ENCODE results near the gene PLEKHA8.
A peak's percentile ranks its signal among the peaks of the same experiment; 100 is the strongest.
"Not testable (repeated sequence)": the region's sequence is repeated elsewhere in the genome, so short reads cannot be mapped to it uniquely, and the experiment has no call there.

PLEKHA8 gene

GRCh38 chr7:30083334-30083733 lies 55.1 kb downstream of the PLEKHA8 start:
- DNase-seq = no peak
- intact Hi-C loops (cut with DNase I) = no loop called here

- intact Hi-C loops (cut with DNase I) = no loop called here
- no peak for DNase-seq
These were observed 56.0 kb downstream of the PLEKHA8 start for GRCh38 chr7:30084212-30084611.

GRCh38 chr7:30086529-30086928 lies 58.3 kb downstream of the PLEKHA8 start:
- intact Hi-C loops (cut with DNase I) = no loop called here
- no peak for DNase-seq

GRCh38 chr7:30087371-30087770 lies 59.2 kb downstream of the PLEKHA8 start:
- intact Hi-C loops (cut with DNase I) = no loop called here
- no peak for DNase-seq

GRCh38 chr7:30088362-30088761 lies 60.1 kb downstream of the PLEKHA8 start:
- intact Hi-C loops (cut with DNase I) = no loop called here
- DNase-seq = no peak

GRCh38 chr7:30090111-30090510 lies 61.9 kb downstream of the PLEKHA8 start:
- no peak for DNase-seq
- intact Hi-C loops (cut with DNase I) = no loop called here

- intact Hi-C loops (cut with DNase I) = no loop called here
- no peak for DNase-seq
These were observed 63.3 kb downstream of the PLEKHA8 start for GRCh38 chr7:30091491-30091912.

GRCh38 chr7:30091987-30092386 lies 63.8 kb downstream of the PLEKHA8 start:
- intact Hi-C loops (cut with DNase I) = no loop called here
- no peak for DNase-seq

GRCh38 chr7:30093420-30093952 lies 65.3 kb downstream of the PLEKHA8 start:
- intact Hi-C loops (cut with DNase I) = no loop called here
- no peak for DNase-seq

GRCh38 chr7:30098599-30098998 lies 70.4 kb downstream of the PLEKHA8 start:
- DNase-seq; intact Hi-C loops (cut with DNase I): not testable (repeated sequence)

- no peak for DNase-seq
- intact Hi-C loops (cut with DNase I) = no loop called here
These were observed 74.1 kb downstream of the PLEKHA8 start for GRCh38 chr7:30102281-30102680.

GRCh38 chr7:30104157-30104556 lies 75.9 kb downstream of the PLEKHA8 start:
- intact Hi-C loops (cut with DNase I) = no loop called here
- DNase-seq = no peak

GRCh38 chr7:30112103-30112713 lies 84.0 kb downstream of the PLEKHA8 start:
- intact Hi-C loops (cut with DNase I) = no loop called here
- no peak for DNase-seq

- DNase-seq = no peak
- intact Hi-C loops (cut with DNase I) = no loop called here
These were observed 84.9 kb downstream of the PLEKHA8 start for GRCh38 chr7:30113144-30113543.

GRCh38 chr7:30114536-30115238 lies 86.5 kb downstream of the PLEKHA8 start:
- intact Hi-C loops (cut with DNase I) = no loop called here
- DNase-seq = peak in 6 of 42 donors; percentile 15 to 58 (median 23)

GRCh38 chr7:30115709-30116297 lies 87.6 kb downstream of the PLEKHA8 start:
- no peak for DNase-seq
- intact Hi-C loops (cut with DNase I) = no loop called here

- intact Hi-C loops (cut with DNase I) = no loop called here
- no peak for DNase-seq
These were observed 88.6 kb downstream of the PLEKHA8 start for GRCh38 chr7:30116771-30117170.

- no peak for DNase-seq
- intact Hi-C loops (cut with DNase I) = no loop called here
These were observed 89.7 kb downstream of the PLEKHA8 start for GRCh38 chr7:30117896-30118295.

- intact Hi-C loops (cut with DNase I) = no loop called here
- DNase-seq = no peak
These were observed 91.8 kb downstream of the PLEKHA8 start for GRCh38 chr7:30119890-30120577.
